Activated B cell treated with CpG ODN at 0.5 μM for 24 hours (primary cell): ENCODE data around the gene FLRT3. TPM values are rescaled to one million over a fixed set of nuclear protein-coding genes. Genes with fewer than 3 reads are reported as not detected.

Source experiments
- ATAC-seq: fragments of 200-7000 bp; cut with Tn5 transposase; one replicate; pipeline ENCODE4 v1.10.0; 2021; ENCODE audit warnings: low read depth, mild to moderate bottlenecking, moderate library complexity
- CTCF ChIA-PET: fragments of 350-600 bp; sonication (Branson Sonifier 250); formaldehyde crosslinking; loops from one replicate; lab custom pipeline; 2021; ENCODE audit warnings: antibody characterized with exemption; lab: Charles Lee
- POLR2A ChIA-PET: fragments of 350-600 bp; sonication (Branson Sonifier 250); formaldehyde crosslinking; loops from one replicate; lab custom pipeline; 2021; ENCODE audit warnings: antibody characterized with exemption; lab: Charles Lee
- DNase-seq: peaks from one replicate; pipeline ENCODE4 v3.0.0; 2022
- H3K27ac Mint-ChIP-seq: one replicate; pipeline ENCODE4 v1.8.0; 2020; ENCODE audit warnings: mixed read lengths
- H3K27me3 Mint-ChIP-seq: one replicate; pipeline ENCODE4 v1.8.0; 2021; ENCODE audit warnings: mixed read lengths
- H3K36me3 Mint-ChIP-seq: one replicate; pipeline ENCODE4 v1.8.0; 2021; ENCODE audit warnings: low read depth, mixed read lengths
- H3K4me1 Mint-ChIP-seq: one replicate; pipeline ENCODE4 v1.8.0; 2021; ENCODE audit warnings: mixed read lengths
- H3K4me3 Mint-ChIP-seq: one replicate; pipeline ENCODE4 v1.8.0; 2020; ENCODE audit warnings: mild to moderate bottlenecking, mixed read lengths
- H3K9me3 Mint-ChIP-seq: one replicate; pipeline ENCODE4 v1.8.0; 2020; ENCODE audit warnings: mixed read lengths
- intact Hi-C: fragments of 100-400 bp; cut with micrococcal nuclease; formaldehyde crosslinking; loops from one replicate; pipeline ENCODE4 v1.15.1; 2024
- total RNA-seq: library from RNA; stranded (reverse); gene quantifications from 2 replicates; pipeline ENCODE4 v1.2.3, GENCODE V29; 2022
- TF ChIP-seq, protein P1 (sequence below): fragments of 200-600 bp; IDR thresholded peaks from one replicate; pipeline ENCODE4 v1.8.0; 2022; ENCODE audit warnings: antibody characterized with exemption, mild to moderate bottlenecking

FLRT3 gene
- total RNA-seq, 1 donor from 2014 or later: not detected

DNA sequence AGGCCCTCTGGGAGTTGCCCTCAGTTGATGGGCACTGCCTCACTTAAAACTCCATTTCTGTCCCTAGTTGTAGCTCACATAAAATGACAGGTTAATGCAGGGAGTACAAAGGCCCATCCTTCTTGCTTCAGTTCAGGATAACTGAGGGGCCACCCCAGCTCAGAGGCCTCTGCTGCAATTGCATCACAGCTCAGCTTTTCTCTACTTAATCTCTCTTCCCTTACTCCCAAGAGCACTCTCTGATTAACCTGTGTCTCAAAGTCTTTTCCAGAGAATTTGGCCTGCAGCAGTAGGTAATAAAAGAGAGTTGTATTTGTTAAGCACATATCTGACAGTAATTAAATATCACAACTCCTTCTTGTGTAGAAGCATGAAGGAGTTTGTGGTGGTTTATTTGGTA, 40.9 kb upstream of the FLRT3 start:
- no peak overlapping the region for H3K4me3 Mint-ChIP-seq
- POLR2A ChIA-PET: no interaction called here
- no peaks in the 10 kb centered on the region for H3K9me3 Mint-ChIP-seq
- TF ChIP-seq, protein P1, sequence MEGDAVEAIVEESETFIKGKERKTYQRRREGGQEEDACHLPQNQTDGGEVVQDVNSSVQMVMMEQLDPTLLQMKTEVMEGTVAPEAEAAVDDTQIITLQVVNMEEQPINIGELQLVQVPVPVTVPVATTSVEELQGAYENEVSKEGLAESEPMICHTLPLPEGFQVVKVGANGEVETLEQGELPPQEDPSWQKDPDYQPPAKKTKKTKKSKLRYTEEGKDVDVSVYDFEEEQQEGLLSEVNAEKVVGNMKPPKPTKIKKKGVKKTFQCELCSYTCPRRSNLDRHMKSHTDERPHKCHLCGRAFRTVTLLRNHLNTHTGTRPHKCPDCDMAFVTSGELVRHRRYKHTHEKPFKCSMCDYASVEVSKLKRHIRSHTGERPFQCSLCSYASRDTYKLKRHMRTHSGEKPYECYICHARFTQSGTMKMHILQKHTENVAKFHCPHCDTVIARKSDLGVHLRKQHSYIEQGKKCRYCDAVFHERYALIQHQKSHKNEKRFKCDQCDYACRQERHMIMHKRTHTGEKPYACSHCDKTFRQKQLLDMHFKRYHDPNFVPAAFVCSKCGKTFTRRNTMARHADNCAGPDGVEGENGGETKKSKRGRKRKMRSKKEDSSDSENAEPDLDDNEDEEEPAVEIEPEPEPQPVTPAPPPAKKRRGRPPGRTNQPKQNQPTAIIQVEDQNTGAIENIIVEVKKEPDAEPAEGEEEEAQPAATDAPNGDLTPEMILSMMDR: no peak
- H3K36me3 Mint-ChIP-seq: no peaks in the 10 kb centered on the region
- CTCF ChIA-PET: no interaction called here
- no peaks in the 10 kb centered on the region for H3K4me1 Mint-ChIP-seq
- H3K27ac Mint-ChIP-seq: no peak overlapping the region
- intact Hi-C loops: no loop called here
- DNase-seq (no peak), ATAC-seq (no peak)
- H3K27me3 Mint-ChIP-seq: peaks cover 1% of the 10 kb centered on the region

DNA sequence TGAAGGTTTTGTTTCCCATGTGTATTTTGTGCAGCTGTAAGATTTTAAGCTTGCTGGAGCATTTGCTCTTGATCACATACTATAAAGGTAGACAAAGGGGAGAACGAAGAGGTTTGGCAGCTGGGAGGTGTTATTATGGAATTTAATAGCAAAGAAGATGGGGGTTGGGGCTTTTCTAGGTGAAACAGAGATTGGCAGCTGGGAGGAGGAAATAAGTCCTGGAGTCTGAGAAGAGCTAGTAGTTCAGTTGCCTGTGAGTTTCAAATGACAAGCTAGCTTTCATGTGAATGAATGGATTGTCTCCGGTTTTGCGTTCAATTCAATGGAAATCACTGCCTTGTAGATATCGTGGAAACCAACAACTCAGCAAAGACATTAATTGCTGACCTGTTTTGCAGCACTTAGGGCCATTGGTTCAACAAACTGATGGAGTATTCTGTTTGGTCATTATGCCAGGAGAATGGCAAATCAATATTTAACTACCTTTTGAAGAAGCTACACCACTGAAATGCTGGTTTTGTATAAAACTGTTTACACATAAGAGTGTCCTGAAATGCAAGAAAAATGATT, 38.1 kb upstream of the FLRT3 start:
- TF ChIP-seq, protein P1: no peak
- no peak overlapping the region for H3K4me3 Mint-ChIP-seq
- POLR2A ChIA-PET: no interaction called here
- CTCF ChIA-PET: no interaction called here
- H3K36me3 Mint-ChIP-seq: no peaks in the 10 kb centered on the region
- H3K9me3 Mint-ChIP-seq: no peaks in the 10 kb centered on the region
- ATAC-seq (no peak), DNase-seq (no peak)
- peaks cover 1% of the 10 kb centered on the region for H3K27me3 Mint-ChIP-seq
- no peaks in the 10 kb centered on the region for H3K4me1 Mint-ChIP-seq
- H3K27ac Mint-ChIP-seq: no peak overlapping the region
- intact Hi-C loops: no loop called here

DNA sequence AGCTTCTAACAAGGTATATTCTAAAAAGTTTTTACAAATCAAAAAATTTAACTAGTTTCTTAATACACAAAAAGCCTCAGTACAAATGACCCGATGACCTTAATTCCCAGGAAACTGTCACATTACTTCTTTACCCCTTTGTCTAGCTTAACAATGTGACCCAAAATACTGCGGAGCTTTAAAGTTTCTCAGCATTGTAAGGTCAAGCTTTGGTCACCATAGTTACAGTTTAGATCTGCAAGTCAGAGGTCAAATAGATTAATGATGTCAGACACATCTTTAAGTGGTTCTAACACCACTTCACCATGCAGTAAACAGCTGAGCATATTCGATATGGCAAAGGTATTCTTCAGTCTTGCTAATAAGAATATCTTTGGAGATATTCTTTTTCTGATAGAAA, 36.8 kb upstream of the FLRT3 start:
- H3K9me3 Mint-ChIP-seq: no peaks in the 10 kb centered on the region
- POLR2A ChIA-PET: no interaction called here

DNA sequence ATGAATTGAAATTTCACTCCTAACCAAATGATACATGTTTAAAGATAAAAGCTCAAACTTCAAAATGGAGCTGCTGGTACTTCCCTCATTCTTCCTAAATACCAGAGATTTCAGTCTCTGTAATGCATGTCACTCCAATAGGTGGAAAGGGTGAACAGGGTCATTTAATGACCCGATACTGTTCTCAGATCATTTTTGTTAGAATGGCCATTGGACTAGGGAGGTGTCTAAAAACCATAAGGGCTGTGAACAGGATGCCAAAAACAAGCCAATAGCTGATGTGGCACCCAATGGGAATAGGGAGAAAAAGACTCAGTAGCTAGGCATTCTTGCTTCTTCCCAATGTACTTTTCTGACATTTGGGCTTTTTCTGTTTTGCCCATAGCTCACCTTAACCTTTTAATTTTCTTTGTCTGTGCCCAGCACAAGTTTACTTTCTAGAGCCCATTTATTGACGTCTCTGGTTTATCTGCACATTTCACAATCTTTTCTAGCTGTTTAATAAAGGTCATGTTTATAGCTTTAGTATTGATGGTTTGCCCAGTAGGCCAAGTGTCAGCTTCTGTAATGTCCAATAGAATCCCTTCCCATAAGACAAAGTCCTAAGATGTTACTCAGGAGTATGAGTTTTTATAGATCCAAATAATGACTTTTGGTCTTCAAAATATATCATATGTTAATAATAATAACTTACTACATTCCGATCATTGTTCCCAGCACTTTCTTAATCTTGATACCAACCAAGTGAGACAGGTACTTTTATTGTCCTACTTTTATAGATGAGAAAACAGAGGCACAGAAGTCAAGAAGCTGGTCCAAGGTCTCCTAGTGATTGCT, 24.3 kb upstream of the FLRT3 start:
- ChIA-PET CTCF (no interaction called here), POLR2A (no interaction called here)
- DNase-seq: no peak
- Mint-ChIP-seq H3K4me3 (no peak overlapping the region), H3K27me3 (peaks cover 2% of the 10 kb centered on the region), H3K27ac (no peak overlapping the region), H3K4me1 (no peaks in the 10 kb centered on the region), H3K9me3 (peaks cover 3% of the 10 kb centered on the region), H3K36me3 (no peaks in the 10 kb centered on the region)
- TF ChIP-seq, protein P1: no peak
- ATAC-seq: no peak
- intact Hi-C loops: no loop called here

More for the DNA sequence above, 36.8 kb upstream of the FLRT3 start:
- DNase-seq (no peak), ATAC-seq (no peak)
- TF ChIP-seq, protein P1: no peak
- Mint-ChIP-seq H3K27me3 (peaks cover 1% of the 10 kb centered on the region), H3K27ac (no peak overlapping the region), H3K4me1 (no peaks in the 10 kb centered on the region), H3K4me3 (no peak overlapping the region), H3K36me3 (no peaks in the 10 kb centered on the region)
- intact Hi-C loops: no loop called here
- CTCF ChIA-PET: no interaction called here

DNA sequence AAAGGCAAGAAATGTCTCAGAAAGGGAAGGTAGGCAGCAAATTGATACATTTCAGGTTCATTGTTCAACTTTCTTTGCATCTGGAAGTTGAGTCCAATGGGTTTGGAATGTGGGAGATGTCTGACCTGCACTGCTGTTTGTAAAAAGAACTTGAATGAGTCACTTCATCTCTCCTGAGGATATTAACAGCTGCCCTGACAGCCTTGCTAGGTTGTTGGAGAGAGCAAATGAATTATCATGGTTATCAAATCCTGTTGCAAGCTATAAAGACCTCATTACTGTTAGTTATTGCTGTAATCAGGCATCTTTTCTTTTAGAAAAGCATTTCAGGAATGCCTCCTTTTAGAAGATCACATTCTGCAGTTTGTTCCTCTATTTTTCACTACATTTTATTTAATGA, 23.0 kb upstream of the FLRT3 start:
- no peak for ATAC-seq
- POLR2A ChIA-PET: no interaction called here
- Mint-ChIP-seq H3K9me3 (no peaks in the 10 kb centered on the region), H3K36me3 (no peaks in the 10 kb centered on the region), H3K4me3 (no peak overlapping the region), H3K27me3 (peaks cover 1% of the 10 kb centered on the region), H3K4me1 (no peaks in the 10 kb centered on the region), H3K27ac (no peak overlapping the region)
- intact Hi-C loops: no loop called here
- TF ChIP-seq, protein P1: no peak
- DNase-seq: no peak
- CTCF ChIA-PET: no interaction called here
